Endothelial cell of umbilical vein (primary cell): ENCODE results near the gene GPANK1.

Experiments used
- EZH2 ChIP-seq: IDR thresholded peaks from 2 replicates; pipeline ENCODE4 v1.6.1; 2012; ENCODE audit warnings: borderline replicate concordance, low read depth, mild to moderate bottlenecking, moderate library complexity, low read length, inconsistent platforms; ENCODE audit not compliant: severe bottlenecking
- FOS ChIP-seq: IDR thresholded peaks from 2 replicates; pipeline ENCODE4 v1.6.1; 2011; ENCODE audit warnings: mild to moderate bottlenecking, low read length, moderate library complexity, borderline replicate concordance; ENCODE audit not compliant: insufficient read depth
- GATA2 ChIP-seq: IDR thresholded peaks from 2 replicates; pipeline ENCODE4 v1.7.0; 2011; ENCODE audit warnings: low read depth, mild to moderate bottlenecking, moderate library complexity, mixed read lengths, low read length; ENCODE audit not compliant: insufficient read length, insufficient read depth
- JUN ChIP-seq: IDR thresholded peaks from 2 replicates; pipeline ENCODE4 v1.6.1; 2011; ENCODE audit warnings: borderline replicate concordance, low read depth; ENCODE audit not compliant: insufficient read length, insufficient read depth
- MYC ChIP-seq: IDR thresholded peaks from one replicate; pipeline ENCODE4 v1.6.1; 2011; ENCODE audit warnings: mild to moderate bottlenecking, low read depth, low read length
- POLR2A ChIP-seq: IDR thresholded peaks from 2 replicates; pipeline ENCODE4 v1.6.1; 2012; ENCODE audit warnings: low read depth, mild to moderate bottlenecking, control low read depth, low read length
- POLR2AphosphoS5 ChIP-seq: IDR thresholded peaks from 2 replicates; pipeline ENCODE4 v1.6.1; 2012; ENCODE audit warnings: low read depth, mild to moderate bottlenecking, control low read depth, low read length, moderate library complexity; ENCODE audit not compliant: insufficient read depth
- TF ChIP-seq, protein P1 (sequence below): IDR thresholded peaks from 2 replicates; pipeline ENCODE4 v1.6.1; 2011; ENCODE audit not compliant: insufficient read depth, insufficient read length
- TF ChIP-seq, protein P2 (sequence below), 2 donors: IDR thresholded peaks; 1 replicate in 1 of 2; 2 replicates in 1 of 2; pipeline ENCODE4 v1.5.1; 2011; ENCODE audit warnings: low read length in 2 of 2, mild to moderate bottlenecking in 2 of 2, moderate library complexity in 2 of 2, control low read depth in 1 of 2, inconsistent platforms in 1 of 2, low read depth in 1 of 2; ENCODE audit not compliant: insufficient read depth in 1 of 2; ENCODE audit errors: extremely low read depth in 1 of 2

DNA sequence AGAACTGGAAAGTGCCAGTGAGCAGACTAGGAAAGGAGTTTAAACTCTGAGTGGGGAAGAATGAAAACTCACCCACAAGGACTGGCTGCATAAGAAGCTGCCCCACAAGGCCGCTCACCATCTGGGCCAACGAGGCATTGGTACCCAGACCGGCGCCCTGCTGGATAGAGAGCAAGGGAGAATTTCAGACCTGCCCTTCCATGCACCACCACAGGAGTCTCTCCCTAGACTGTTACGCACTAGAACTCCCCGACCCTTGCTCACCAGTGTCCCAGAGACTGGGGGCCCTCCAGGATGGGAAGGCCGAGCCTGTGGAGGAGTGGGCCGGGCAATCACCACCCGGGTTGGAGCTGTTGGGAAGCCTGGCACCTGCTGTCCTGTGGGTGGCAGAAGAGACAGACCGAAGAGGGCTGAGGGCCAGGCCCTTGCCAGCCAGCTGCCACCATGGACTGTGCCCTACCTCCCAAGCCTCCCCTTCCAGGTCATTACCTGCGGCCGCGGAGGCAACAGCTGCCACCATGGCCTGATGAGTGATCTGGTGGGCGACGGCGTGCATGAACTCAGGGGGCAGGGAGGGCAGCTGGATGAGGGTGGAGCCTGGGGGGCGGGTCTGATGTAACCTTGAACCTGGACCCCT lies 20.9 kb downstream of the GPANK1 start:
- TF ChIP-seq, protein P1, sequence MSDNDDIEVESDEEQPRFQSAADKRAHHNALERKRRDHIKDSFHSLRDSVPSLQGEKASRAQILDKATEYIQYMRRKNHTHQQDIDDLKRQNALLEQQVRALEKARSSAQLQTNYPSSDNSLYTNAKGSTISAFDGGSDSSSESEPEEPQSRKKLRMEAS = no peak
- TF ChIP-seq, protein P2, sequence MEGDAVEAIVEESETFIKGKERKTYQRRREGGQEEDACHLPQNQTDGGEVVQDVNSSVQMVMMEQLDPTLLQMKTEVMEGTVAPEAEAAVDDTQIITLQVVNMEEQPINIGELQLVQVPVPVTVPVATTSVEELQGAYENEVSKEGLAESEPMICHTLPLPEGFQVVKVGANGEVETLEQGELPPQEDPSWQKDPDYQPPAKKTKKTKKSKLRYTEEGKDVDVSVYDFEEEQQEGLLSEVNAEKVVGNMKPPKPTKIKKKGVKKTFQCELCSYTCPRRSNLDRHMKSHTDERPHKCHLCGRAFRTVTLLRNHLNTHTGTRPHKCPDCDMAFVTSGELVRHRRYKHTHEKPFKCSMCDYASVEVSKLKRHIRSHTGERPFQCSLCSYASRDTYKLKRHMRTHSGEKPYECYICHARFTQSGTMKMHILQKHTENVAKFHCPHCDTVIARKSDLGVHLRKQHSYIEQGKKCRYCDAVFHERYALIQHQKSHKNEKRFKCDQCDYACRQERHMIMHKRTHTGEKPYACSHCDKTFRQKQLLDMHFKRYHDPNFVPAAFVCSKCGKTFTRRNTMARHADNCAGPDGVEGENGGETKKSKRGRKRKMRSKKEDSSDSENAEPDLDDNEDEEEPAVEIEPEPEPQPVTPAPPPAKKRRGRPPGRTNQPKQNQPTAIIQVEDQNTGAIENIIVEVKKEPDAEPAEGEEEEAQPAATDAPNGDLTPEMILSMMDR (IDR thresholded peaks at IDR 0.05; ENCODE audit: extremely low read depth in 1 of 2, insufficient read depth in 1 of 2, low read depth in 1 of 2, low read length in 2 of 2) = no peak
- TF ChIP-seq POLR2A = no peak
- no peak for TF ChIP-seq POLR2AphosphoS5
- no peak for TF ChIP-seq GATA2
- no peak for TF ChIP-seq EZH2
- TF ChIP-seq JUN = no peak
- no peak for TF ChIP-seq MYC
- no peak for TF ChIP-seq FOS
